SK-N-SH treated with all-trans-retinoic acid at 6 μM for 48 hours (cell line): ENCODE results near the gene PRKCE.

Experiments used
- GLIS3 ChIP-seq: fragments of 250-450 bp; sonication (Bioruptor Pico); IDR thresholded peaks from 2 replicates; pipeline ENCODE4 v1.5.0; 2020; ENCODE audit warnings: mild to moderate bottlenecking, moderate library complexity
- OSR1 ChIP-seq: fragments of 250-450 bp; sonication (Bioruptor Pico); IDR thresholded peaks from 2 replicates; pipeline ENCODE4 v1.8.0; 2022; ENCODE audit warnings: moderate library complexity, mild to moderate bottlenecking, inconsistent platforms
- PATZ1 ChIP-seq: fragments of 250-450 bp; sonication (Bioruptor Pico); IDR thresholded peaks from 2 replicates; pipeline ENCODE4 v1.8.0; 2020; ENCODE audit warnings: mild to moderate bottlenecking, moderate library complexity, borderline replicate concordance
- POU6F1 ChIP-seq: fragments of 250-450 bp; sonication (Bioruptor Pico); IDR thresholded peaks from 2 replicates; pipeline ENCODE4 v1.8.0; 2021; ENCODE audit warnings: low read depth, mild to moderate bottlenecking, moderate library complexity, borderline replicate concordance
- ZNF565 ChIP-seq: fragments of 450-650 bp; formaldehyde crosslinking; conservative IDR thresholded peaks from 2 replicates; pipeline ENCODE4 v1.5.0; 2020; ENCODE audit warnings: low read depth, mild to moderate bottlenecking, moderate library complexity
- ZNF70 ChIP-seq: fragments of 450-650 bp; formaldehyde crosslinking; IDR thresholded peaks from 2 replicates; pipeline ENCODE4 v1.5.0; 2020; ENCODE audit warnings: mild to moderate bottlenecking, moderate library complexity

- no peak for TF ChIP-seq OSR1 (CRISPR knock-in tag)
- no peak for TF ChIP-seq PATZ1 (CRISPR knock-in tag)
- no peak for TF ChIP-seq ZNF70
- TF ChIP-seq POU6F1 (CRISPR knock-in tag) = no peak
- no peak for TF ChIP-seq ZNF565
- TF ChIP-seq GLIS3 (CRISPR knock-in tag) = no peak
These were observed 336.4 kb downstream of the PRKCE start for GRCh38 chr2:45987856-45988255.
